Epithelial cell of prostate (primary cell): ENCODE results near the gene ABL1.
A peak's percentile ranks its signal among the peaks of the same experiment; 100 is the strongest.
"Not testable (repeated sequence)": the region's sequence is repeated elsewhere in the genome, so short reads cannot be mapped to it uniquely, and the experiment has no call there.

Experiments used
- DNase-seq: peaks from one replicate; pipeline ENCODE4 v3.0.0-alpha.2; 2011; ENCODE audit warnings: low read depth, low spot score
- H3K27ac ChIP-seq: fragments of 450-650 bp; 2 replicates; pipeline ENCODE4 v1.5.1; 2017; ENCODE audit warnings: mild to moderate bottlenecking

ABL1 gene

DNA sequence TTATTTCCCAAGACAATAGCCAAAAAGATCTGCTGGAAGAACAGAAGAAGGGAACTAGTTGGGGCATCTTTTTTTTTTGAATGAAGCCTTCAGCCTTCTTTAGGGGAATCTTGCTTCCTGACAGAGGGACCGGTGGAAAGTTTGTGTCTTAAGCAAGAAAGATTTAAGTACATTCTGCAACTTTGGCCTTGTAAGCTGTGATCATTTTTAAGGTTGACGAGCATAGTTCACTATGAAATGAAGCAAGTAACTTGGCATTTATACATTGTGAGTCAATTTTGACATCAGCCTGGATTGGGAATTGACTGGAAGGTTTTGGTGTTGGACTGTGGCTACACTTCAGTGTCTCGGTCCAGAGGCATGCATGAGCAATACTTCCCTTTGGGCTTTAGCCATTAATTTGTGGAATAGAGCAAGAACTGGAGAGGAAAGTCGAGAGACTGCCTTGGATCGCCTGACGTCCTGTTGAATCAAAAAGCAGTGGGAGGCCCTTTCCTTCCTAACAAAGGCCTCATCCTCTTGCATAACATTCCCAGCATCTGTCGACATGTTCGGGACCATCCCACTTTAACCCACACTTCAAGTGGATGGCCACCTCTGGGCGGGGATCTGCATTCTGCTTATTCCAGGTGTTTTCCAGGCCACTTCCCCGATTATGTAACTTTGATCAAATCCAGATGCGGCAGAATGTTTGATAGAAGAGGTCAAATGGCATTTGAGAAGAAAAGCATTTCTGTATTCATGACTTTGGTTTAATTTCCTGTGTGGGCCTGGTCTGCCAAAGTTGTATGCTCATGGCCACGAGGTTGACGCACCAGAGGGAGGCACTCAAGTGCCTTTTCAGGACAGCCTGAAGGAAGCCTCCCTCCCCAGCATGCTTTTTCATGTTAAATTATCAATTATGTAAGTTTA lies 12.5 kb downstream of the ABL1 start:
- peak overlapping the region; percentile 81 for H3K27ac ChIP-seq
- peak; percentile 76 for DNase-seq

DNA sequence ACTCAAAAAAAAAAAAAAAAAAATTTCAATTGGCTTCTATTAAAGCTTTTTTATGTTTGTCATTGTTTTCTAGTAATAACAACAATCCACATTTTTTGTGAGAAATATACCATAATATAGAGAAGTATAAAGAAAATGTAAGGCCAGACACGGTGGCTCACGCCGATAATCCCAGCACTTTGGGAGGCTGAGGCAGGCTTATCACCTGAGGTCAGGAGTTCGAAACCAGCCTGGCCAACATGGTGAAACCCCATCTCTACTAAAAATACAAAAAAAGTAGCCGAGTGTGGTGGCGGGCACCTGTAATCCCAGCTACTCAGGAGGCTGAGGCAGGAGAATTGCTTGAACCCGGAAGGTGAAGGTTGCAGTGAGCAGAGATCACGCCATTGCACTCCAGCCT lies 13.5 kb downstream of the ABL1 start:
- DNase-seq = not testable (repeated sequence)
- H3K27ac ChIP-seq = peak overlapping the region; percentile 81

DNA sequence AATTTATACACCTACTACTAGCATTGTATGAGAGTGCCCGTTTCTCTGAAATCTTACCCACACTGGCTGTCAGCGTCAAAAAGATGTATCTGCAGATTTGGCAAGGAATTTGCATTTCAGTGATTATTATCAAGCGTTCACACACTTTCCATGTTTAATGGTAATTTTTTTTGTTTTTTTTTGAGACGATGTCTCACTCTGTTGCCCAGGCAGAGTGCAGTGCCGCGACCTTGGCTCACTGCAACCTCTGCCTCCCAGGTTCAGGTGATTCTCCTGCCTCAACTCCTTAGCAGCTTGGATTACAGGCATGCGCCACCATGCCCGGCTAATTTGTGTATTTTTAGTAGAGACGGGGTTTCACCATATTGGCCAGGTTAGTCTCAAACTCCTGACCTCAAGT lies 14.3 kb downstream of the ABL1 start:
- no peak overlapping the region for H3K27ac ChIP-seq
- no peak for DNase-seq

DNA sequence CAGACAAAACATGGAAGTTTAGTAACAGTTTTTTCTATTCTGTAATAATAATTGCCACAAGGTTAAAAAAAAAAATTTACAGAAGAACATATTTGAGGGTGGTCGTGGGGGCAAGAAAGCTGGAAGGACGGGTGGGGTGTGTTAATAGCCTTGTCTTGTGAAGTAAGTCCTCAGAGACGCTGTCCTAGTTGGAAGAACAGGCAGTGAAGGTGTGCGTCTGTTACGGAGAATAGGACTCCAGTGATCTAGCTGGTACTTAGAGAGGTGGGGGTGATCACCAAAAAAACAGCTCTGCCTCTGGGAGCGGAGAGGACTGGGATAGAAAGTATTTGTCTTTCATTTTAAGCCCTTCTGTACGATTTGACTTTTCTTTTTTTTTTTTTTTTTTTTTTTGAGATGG lies 17.7 kb downstream of the ABL1 start:
- H3K27ac ChIP-seq = no peak overlapping the region
- DNase-seq = no peak

DNA sequence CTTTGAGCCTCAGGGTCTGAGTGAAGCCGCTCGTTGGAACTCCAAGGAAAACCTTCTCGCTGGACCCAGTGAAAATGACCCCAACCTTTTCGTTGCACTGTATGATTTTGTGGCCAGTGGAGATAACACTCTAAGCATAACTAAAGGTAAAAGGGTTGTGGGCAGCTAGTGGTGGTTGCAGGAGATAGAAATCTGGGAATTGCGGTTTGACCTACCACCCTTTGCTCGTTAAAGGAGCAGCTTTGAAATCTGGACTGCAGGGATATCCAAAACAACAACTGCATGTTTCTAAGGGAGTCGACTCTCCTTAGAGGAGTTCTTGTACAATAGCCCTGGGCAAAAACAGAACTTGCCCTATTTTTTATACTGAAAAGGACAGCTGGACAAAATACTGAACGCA lies 19.0 kb downstream of the ABL1 start:
- no peak for DNase-seq
- H3K27ac ChIP-seq = no peak overlapping the region

DNA sequence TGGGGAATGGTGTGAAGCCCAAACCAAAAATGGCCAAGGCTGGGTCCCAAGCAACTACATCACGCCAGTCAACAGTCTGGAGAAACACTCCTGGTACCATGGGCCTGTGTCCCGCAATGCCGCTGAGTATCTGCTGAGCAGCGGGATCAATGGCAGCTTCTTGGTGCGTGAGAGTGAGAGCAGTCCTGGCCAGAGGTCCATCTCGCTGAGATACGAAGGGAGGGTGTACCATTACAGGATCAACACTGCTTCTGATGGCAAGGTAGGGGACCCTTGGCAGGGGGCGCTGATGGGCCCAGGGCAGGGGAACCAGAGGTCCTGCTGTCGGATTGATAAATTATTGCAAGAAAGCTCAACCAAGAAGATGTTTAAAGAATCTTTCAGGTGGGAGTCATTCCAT lies 19.8 kb downstream of the ABL1 start:
- H3K27ac ChIP-seq = no peak overlapping the region
- DNase-seq = no peak

DNA sequence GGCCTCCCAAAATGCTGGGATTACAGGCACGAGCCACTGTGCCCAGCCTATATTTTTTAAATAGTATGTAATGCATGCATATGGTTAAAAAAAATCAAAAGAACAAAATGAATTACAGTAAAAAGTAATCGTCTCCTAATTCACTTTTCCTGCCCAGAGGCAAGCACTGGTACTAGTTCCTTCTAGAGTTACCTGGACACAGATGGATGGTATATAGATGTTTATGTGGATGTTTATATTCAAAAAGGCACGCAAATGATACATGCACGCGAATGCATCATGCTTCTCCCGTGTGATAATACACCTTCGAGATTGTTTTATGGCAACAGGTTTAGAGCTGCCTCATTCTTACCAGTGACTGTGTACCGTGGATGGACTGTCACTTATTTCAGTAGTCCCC lies 21.4 kb downstream of the ABL1 start:
- no peak for DNase-seq
- no peak overlapping the region for H3K27ac ChIP-seq

DNA sequence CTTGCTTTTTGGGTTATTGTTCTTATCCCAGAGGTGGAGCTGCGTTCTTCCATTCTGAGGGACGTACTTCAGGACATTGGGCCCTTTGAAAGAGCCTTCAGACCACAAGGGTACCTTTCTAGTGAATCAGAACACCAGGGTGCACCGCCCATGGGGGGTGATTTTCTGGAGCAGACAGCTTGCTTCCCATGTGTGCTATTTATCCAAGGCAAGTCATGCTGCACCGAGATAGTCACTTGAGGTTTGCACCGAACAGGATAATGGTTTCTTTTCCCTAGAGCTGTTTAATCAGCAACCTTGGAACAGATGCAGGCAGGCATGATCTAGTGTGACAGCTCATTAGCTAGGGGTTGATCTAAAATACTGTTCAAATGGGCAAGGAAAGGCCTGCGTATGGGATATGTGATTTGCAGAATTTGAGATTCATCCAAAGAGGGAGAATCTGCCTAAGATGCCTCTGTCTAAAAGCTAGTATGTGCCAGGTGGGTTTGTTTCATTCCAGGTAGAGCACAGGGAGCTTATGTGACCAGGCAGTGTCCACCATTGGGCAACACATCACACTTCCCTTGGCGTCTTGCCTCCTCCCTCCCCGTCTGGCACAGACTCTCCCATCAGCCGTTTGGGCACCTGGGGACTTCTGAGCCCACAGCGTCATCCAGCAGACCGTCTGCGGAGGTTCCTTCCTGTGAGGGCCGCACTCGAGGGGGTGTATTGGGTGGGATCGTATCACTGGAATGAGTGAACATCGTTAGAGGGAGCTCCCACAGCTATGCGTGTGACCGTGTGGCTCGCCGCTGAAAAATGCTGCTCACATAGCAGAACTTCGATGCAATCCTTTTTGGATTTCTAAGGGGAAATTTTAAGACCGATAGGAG lies 23.0 kb downstream of the ABL1 start:
- no peak for DNase-seq
- peak overlapping the region; percentile 12 for H3K27ac ChIP-seq

DNA sequence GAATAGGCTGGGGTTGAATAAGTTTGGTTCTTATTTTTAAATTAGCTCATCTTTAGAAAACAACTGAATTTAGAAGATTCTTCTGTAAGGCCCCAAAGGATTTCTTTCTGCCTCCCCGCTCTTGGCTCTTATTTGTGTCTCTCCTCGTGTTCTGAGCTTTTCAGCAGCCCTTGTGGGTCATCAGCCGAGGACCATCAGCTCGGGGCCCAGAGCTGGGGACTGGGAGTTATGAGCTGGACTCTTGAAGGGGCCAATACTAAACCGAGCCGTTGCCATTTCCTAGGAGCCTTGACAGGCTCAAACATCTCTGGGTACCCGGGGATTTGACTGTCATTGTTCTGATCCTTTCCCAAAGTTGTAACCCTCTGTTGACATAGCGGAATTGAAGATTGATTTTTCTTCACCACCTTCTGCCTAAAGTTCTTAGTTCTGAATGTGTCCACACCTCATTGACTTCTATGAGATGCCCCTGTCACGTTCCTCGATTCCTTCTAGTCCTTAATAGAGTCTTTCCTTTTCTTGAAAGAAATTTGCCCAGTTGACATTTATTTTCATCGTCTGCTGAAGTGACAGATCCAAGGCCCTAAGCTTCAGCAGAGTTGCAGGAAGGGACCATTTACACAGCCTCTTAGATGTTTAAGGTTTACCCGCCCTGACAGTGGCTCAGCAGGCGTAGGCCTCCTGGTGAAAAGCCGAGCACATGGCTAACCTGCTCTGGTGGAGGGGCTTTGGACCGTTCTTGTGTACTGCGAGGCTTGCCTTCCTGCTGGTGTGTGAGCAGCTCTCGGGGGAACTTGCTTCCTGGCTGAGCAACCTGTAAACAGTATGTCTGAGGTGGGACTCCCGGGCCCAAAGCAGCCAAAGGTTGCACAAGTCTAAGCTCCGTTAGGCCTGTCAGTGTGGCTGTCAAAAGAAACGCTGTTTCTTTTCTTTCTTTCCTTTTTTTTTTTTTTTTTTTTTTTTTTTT lies 24.0 kb downstream of the ABL1 start:
- DNase-seq = no peak
- no peak overlapping the region for H3K27ac ChIP-seq

DNA sequence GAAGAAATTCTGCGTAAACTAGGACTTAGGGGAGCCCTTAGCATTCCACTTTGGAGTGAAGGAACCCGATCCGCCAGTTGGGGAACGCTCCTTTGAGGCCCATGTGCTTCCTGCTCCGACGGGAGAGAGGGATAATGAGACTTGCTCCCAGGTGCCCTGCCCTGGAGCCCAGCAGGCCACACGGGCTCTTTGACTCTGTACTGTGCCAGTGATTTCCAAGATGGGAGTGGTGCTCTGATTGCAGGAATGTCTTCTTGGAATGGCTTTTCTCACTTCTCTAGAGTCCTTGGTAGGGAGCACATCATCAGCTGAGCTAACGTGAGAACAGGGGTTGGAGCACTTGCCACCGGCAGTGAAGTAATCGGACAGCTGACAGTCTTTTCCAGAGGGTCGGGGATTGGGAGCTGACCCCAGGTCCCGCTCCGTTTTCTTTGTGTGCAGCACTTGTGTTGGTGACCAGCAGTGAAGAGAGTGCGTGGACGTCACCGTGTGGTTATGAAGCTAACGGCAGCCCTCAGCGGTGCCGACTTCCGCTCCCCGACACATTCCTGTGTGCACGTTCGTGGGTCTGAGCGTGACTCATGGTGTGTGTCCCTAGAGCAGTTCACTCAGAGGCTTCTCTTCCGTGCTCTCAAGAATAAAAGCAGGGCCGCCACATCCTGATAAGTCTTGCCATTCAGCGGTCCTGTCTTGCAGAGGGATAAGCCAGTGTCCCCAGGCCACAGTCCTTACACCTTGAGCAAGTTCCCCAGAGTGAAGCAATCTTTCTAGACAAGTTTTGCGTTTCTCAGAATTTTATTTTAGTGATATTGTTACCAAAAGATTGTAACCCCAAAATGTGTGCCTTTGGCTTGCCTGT lies 25.6 kb downstream of the ABL1 start:
- no peak overlapping the region for H3K27ac ChIP-seq
- no peak for DNase-seq

DNA sequence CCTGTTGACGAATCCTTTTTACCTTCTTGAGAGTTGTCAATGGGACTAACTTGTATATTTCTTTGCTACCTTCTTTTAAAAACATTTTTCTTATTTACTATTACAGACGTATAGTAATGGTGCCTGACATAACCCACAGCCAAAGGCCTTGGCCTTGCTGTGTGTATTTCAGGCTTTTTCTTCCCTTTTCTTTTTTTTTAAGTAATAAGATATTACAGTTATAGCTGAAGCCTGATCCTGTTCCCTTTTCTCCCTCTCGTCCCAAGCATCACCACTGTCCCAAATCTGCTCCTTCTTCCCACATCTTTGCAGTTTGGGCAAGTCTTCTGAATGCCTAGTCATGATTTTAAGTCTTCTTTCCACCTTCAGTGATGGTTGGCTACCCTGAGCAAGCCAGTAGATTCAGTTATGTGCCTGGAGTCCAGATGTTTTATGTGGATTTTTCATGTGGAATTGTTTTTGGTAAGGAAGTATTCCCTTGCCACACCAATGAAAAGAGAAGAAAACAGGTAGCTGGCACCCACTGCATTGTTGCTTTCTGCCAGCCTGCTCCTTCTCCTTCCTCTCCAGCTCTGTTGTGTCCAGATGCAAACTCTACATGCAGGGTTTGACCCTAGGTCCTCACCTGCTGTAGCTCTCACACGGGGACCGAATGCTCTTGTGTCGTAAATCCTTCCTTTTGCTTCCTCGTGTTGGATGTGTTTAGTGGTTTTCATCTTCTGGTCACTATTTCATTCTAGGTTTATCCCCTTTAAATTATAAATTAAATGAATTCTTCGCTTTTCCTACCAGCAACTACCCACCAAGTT lies 26.5 kb downstream of the ABL1 start:
- H3K27ac ChIP-seq = no peak overlapping the region
- DNase-seq = no peak

DNA sequence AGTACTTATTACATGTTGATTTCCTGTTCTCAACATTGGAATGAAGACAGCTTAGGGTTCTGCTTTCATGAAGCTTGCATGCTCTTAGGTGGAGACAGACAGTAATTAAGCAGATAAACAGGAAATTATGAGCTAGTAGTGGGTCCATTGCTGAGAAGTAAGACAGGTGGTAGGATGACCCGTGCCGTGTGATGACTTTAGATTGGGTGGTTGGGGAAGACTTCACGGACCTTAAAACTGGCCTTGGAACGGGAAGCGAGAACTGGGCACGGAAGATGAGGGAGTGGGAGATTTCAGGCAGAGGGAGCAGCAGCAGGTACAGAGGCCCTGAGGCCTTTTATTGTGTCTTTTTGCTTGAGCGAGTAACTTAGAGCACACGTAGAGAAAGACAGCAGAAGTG lies 27.2 kb downstream of the ABL1 start:
- DNase-seq = no peak
- H3K27ac ChIP-seq = no peak overlapping the region

DNA sequence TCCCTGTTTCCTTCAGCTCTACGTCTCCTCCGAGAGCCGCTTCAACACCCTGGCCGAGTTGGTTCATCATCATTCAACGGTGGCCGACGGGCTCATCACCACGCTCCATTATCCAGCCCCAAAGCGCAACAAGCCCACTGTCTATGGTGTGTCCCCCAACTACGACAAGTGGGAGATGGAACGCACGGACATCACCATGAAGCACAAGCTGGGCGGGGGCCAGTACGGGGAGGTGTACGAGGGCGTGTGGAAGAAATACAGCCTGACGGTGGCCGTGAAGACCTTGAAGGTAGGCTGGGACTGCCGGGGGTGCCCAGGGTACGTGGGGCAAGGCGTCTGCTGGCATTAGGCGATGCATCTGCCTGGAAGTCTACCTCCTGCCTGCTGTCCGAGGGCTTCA lies 27.7 kb downstream of the ABL1 start:
- no peak for DNase-seq
- H3K27ac ChIP-seq = no peak overlapping the region

DNA sequence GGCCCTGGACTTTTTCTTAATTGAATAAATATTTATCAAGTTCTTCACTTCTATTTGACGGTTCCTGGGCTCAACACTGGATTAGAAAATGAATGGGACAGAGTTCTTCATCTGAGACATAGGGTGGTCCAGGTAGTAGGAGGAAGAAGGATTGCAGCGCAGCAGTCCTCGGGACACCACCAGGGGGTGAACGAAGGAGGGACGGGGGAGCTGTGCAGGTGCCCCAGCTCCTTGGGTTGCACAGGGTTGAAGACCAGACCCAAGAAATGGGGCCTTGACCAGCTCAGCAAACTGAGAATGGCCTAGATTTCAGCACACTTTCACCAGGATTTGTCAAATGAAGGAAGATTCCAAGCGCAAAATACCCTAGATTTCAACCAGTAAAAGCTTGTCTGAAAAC lies 29.5 kb downstream of the ABL1 start:
- H3K27ac ChIP-seq = no peak overlapping the region
- DNase-seq = no peak

DNA sequence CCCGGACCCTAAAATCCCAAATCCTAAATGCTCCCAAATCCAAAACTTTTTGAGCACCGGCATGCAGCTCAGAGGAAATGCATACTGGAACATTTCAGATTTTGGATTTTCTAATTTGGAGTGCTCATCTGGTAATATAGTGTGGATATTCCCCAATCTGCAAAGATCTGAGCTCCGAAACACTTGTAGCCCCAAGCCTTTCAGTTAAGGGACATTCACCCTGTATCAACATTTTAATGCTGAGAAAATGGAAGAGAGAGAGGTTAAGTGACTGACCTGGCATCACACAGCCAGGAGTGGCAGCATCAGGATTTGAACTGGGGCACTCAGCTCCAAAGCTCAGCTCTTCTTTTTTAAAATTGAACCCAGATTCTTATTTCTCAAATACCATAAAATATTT lies 30.9 kb downstream of the ABL1 start:
- DNase-seq = no peak

DNA sequence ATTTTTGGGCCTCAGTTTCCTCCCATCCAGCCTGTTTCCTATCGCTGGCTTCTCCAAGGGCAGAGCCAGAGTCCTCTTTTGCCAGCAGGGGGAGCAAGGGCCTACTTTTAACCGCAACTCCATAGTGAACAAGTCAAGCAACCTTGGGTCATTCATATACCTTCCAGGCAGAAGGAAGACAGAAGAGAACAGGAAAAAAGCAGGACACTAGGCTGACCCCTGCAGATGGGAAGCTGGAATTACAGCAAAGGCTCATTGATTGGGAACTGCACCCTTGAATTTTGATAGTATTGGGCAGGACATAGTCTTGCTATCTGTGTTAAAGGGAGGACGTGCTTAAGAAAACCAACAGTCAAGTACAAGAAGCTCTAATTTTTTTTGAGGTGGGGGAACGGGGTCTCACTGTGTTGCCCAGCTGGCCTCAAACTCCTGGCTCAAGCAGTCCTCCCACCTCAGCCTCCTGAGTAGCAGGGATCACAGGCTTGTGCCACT lies 31.5 kb downstream of the ABL1 start:
- peak; percentile 67 for DNase-seq
- no peak overlapping the region for H3K27ac ChIP-seq

More for the DNA sequence above, 30.9 kb downstream of the ABL1 start:
- H3K27ac ChIP-seq = no peak overlapping the region

DNA sequence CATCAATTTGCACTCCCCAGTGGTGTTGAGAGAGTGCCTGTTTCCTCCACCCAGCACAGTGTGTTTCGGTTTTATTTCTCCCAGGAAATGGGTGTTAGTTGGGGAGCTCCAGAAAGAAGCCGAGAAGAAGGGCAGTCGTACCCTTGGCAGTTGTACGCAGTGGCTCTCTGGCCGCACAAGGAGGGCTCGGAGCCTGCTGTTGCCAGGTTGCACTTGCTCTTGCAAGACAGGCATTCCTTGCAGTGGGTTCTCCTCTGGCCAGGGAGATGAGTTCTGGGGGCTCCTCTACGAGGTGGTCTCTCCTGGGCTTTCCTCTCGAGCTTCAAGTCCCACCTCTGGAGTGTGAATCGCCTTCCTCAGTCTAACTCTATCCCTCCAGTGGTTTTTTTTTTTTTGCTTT lies 32.5 kb downstream of the ABL1 start:
- DNase-seq = no peak
- H3K27ac ChIP-seq = no peak overlapping the region

DNA sequence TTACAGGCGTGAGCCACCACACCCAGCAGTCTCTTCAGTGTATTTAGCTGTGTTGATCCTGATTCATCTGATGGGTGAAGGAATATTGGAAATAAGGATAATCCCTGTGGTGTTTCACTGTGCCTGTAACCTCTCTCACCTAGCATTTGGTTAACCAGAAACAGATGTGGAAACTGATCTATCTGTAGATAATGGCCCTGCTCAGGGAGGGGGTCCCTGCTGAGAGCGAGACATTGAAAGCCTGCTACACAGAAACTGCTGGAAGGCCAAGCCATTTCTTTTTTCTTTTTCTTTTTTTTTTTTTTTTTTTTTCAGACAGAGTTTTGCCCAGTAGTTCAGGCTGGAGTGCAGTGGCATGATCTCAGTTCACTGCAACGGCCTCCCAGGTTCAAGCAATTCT lies 33.2 kb downstream of the ABL1 start:
- no peak overlapping the region for H3K27ac ChIP-seq
- DNase-seq = no peak
